NCI-H460 (cell line): Measurements from ENCODE around the gene FGF14. TPM values are rescaled to one million over a fixed set of nuclear protein-coding genes. Genes with fewer than 3 reads are reported as not detected.
A peak's percentile ranks its signal among the peaks of the same experiment; 100 is the strongest.

Source experiments
- DNase-seq: peaks from one replicate; pipeline ENCODE4 v3.0.0-alpha.2; 2016; ENCODE audit warnings: low read depth; ENCODE audit errors: extremely low read depth
- total RNA-seq: library from RNA; depleted of rRNA; stranded (reverse); fragments of >200 nt; shearing (Covaris generic); gene quantifications from 2 replicates; pipeline ENCODE4 v1.2.3, GENCODE V29; 2014

The FGF14 gene
- total RNA-seq, 1 experiment from 2014 or later: 7.5 TPM

- no peak for DNase-seq
These were observed 568.2 kb downstream of the FGF14 start for GRCh38 chr13:101833671-101834070.

GRCh38 chr13:101830035-101830434, 571.8 kb downstream of the FGF14 start:
- DNase-seq: no peak

DNA sequence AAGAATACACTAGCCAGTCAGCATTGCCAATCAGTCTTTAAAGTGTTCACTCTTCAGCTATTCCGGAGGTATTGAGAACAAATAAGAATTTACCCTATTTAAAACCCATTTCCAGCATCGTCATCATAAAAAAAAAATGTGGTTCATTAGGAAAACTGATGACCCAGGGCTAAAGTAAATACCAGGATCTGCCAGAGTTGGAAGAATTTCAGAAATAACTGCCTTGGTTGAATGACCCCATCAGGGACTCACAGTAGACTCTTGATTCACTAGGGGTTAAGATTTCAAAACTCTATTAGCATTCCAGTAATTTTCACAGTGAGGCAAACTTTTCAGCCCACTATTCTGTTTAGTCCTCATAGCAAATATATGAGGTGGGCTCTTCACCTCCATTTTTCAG, 572.4 kb downstream of the FGF14 start:
- no peak for DNase-seq

DNA sequence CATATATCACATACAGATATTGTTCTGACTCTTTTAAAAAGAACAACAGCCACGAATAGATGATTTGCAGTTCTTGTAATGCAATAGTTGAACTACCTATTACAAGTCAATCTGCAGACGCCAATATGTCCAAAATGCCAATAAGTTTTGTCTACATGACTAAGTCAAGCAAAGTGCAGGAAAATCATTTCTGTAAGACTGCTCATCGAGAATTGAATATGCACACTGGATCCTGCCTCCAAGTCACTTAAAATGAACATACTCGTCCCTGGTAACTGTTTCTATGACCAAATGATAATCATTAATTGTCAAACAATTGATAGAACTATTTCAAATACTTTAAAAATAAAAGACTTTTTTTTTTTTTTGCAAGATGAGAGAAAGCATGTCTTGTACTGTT, 573.7 kb downstream of the FGF14 start:
- no peak for DNase-seq

DNA sequence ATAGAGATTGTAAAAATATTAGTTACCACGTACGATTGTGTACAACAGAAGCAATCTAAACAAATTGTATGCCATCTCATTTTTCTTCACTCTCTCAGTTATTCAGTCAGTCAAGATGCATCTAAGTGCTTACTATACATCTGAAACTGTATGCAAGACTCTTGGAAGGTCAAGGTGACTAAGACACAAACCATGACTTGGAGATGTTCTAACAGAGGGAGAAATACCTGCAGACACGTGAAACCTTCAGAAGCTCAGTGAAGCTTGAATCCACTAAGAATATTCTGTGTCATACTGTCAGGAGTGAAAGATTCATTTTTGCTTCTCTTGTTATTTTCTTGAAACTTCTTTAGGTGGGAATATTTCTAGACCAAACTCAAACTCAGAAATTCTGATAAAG, 584.0 kb downstream of the FGF14 start:
- no peak for DNase-seq

DNA sequence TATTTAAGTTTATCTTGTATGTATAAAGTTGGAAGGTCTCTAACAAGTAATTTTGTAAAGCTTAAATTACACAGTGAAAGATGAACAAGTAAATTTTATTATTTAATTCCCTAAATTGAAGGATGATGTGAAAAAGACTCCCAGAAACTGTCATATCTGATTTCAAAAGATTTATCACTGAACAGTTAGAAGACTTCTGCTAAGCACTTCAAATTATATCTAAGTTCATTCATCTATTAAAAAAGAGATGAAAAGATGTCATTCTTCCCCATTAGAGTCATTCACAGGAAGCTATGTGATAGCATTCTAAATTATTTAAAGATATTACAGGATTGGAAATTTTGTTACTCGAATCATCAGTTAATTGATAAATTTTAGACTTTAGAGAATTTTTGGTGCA, 590.0 kb downstream of the FGF14 start:
- DNase-seq: no peak

- DNase-seq: no peak
These were observed 590.5 kb downstream of the FGF14 start for GRCh38 chr13:101811284-101811839.

DNA sequence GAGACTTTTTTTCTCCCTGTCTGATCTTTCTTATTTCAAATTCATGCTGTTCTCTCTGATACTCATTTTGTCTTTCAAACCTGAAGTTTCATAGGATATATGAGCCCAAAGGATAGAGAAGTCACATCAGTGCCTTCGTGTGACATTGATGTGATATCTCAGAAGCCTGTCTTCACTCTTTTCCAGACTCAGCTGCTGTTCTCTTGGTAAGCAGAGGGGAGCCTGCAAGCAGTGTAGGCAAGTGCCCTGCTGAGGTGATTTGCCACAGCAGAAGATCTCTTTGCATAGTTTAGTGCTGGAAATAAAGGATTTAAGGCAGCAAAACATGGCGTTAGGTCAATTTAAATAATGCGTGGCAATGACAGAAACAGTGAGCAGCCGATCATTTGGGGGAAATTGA, 602.7 kb downstream of the FGF14 start:
- no peak for DNase-seq

- DNase-seq: no peak
These were observed 603.4 kb downstream of the FGF14 start for GRCh38 chr13:101798437-101798836.

GRCh38 chr13:101795460-101795859, 606.4 kb downstream of the FGF14 start:
- no peak for DNase-seq

DNA sequence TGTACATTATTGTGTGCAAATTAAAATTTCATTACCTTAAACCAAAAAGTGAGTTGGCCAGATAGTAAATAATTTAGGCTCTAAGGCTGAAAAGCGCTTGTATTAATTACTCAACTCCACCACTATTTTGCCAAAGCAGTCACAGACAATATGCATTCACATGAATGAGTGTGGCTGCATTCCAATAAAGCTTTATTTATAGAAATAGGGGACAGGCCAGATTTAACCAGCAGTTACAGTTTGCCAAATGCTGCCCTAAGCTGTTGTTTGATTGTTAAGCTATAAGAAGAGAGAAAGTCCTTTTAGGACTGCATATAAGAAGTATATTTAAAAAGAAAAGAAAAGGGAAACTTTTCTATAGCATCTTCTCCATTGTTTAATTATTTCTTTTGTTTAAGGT, 606.8 kb downstream of the FGF14 start:
- DNase-seq: no peak

GRCh38 chr13:101792189-101792588, 609.7 kb downstream of the FGF14 start:
- DNase-seq: no peak

GRCh38 chr13:101785858-101786257, 616.0 kb downstream of the FGF14 start:
- DNase-seq: peak; percentile 69

GRCh38 chr13:101784313-101784712, 617.5 kb downstream of the FGF14 start:
- no peak for DNase-seq

DNA sequence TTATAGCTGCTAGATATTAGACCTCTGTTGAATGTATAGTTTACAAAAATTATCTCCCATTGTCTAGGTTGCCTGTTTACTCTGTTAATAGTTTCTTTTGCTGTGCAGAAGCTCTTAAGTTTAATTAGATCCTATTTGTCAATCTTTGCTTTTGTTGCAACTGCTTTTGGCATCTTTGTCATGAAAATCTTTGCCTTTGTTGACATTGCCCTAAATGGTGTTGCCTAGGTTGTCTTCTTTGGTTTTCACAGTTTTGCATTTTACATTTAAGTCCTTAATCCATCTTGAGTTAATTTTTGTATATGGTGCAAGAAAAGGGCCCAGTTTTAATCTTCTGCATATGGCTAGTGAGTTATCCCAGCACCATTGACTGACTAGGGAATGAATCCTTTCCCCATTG, 618.3 kb downstream of the FGF14 start:
- DNase-seq: no peak

GRCh38 chr13:101780211-101780610, 621.6 kb downstream of the FGF14 start:
- no peak for DNase-seq

GRCh38 chr13:101779147-101779546, 622.7 kb downstream of the FGF14 start:
- DNase-seq: no peak

DNA sequence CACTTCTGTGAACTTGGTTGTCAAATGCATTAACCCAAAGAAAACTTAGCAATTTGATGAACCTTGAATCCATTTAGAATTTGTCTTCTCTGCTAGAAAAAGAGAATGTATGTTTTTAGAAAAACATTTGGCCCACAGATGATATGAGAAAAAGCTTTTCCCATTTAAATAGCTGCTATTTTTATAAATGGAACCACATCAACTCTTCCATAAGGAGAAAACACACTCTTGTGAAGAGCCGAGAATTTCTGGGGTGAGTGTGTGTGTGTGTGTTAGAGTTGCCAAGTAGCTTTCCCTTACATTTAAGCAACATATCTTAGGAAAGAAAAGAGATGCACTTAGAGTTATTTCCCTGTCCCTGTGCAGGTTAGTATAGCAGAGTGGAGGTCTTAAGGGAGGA, 626.6 kb downstream of the FGF14 start:
- DNase-seq: no peak

DNA sequence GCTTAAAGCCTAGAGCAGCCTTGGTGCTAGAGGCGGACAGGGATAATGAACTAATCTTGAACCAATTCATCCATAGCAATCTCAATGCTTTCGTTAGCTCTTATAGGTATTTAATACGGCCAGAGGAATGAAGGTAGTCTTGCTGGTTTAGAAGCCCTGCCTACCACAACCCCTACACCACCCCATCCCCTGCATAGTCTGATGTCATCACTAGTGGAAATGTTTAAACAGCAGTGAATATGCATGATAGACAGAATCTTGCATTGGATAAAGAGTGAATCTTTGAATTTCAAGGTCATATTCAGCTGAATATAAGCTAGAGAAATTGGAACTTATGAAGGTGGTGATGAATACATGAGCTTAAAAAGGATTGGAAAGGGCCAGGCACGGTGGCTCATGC, 627.5 kb downstream of the FGF14 start:
- DNase-seq: no peak

DNA sequence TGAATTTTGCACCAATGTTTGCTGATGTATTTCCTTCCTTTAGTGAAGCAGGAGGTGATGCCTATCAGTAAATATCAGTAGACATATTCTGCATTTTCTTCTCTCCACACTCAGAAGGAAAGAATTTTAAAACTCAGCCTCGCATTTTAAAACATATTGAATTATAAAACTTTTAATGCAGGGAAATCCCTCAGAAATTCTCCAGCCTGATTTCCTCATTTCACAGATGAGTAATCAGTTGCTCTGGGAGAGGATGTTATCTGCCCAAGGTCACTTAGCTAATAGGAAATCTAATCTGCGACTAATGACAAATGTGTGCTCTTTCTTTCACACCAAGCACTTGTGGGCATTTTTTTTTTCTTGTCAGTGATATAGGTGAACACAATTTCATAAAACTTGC, 628.8 kb downstream of the FGF14 start:
- no peak for DNase-seq

GRCh38 chr13:101767131-101767530, 634.7 kb downstream of the FGF14 start:
- no peak for DNase-seq

- no peak for DNase-seq
These were observed 638.7 kb downstream of the FGF14 start for GRCh38 chr13:101763191-101763590.

GRCh38 chr13:101757446-101758039, 644.3 kb downstream of the FGF14 start:
- peak; percentile 59 for DNase-seq
